Kidney (tissue), 14 donors: ENCODE measurements around the gene HEXIM2. TPM values are rescaled to one million over a fixed set of nuclear protein-coding genes. Genes with fewer than 3 reads are reported as not detected.

Experiments used
- DNase-seq, 5 donors: peaks; one replicate each; pipeline ENCODE4 v3.0.0-alpha.2; 2013 to 2020
- FAIRE-seq: peaks from 2 replicates; lab custom pipeline; 2012; peaks lifted over from hg19 to GRCh38; lab: Jason Lieb, UNC
- H3K27ac ChIP-seq, 2 donors: one replicate each; pipeline ENCODE4 v1.7.0; 2013; ENCODE audit warnings: low read depth in 2 of 2, low read length in 2 of 2, inconsistent platforms in 1 of 2
- H3K27me3 ChIP-seq: one replicate; pipeline ENCODE4 v1.7.1; 2013; ENCODE audit warnings: low read length, inconsistent platforms; ENCODE audit not compliant: control insufficient read depth, insufficient read depth
- H3K36me3 ChIP-seq, 3 donors: one replicate each; pipeline versions ENCODE4 v1.7.0 to v1.7.1; 2013; ENCODE audit warnings: low read length in 3 of 3, control low read depth in 1 of 3, inconsistent platforms in 1 of 3; ENCODE audit not compliant: insufficient read depth in 3 of 3, control insufficient read depth in 2 of 3
- H3K4me1 ChIP-seq, 3 donors: one replicate each; pipeline versions ENCODE4 v1.7.0 to v1.7.1; 2013; ENCODE audit warnings: low read length in 3 of 3, inconsistent platforms in 1 of 3, low read depth in 1 of 3; ENCODE audit not compliant: control insufficient read depth in 2 of 3, insufficient read depth in 2 of 3
- H3K4me3 ChIP-seq, 3 donors: one replicate each; pipeline versions ENCODE4 v1.7.0 to v1.8.1; 2013; ENCODE audit warnings: low read length in 3 of 3, control low read depth in 1 of 3, inconsistent platforms in 1 of 3
- H3K9ac ChIP-seq, 3 donors: one replicate each; pipeline versions ENCODE4 v1.7.0 to v1.7.1; 2013; ENCODE audit warnings: low read length in 3 of 3, control low read depth in 1 of 3, inconsistent platforms in 1 of 3
- H3K9me3 ChIP-seq, 3 donors: one replicate each; pipeline versions ENCODE4 v1.7.0 to v1.7.1; 2013; ENCODE audit warnings: low read length in 3 of 3, control low read depth in 1 of 3, inconsistent platforms in 1 of 3; ENCODE audit not compliant: control insufficient read depth in 2 of 3, insufficient read depth in 1 of 3
- intact Hi-C: fragments of 100-400 bp; cut with DNase I; formaldehyde crosslinking; loops from one replicate; pipeline ENCODE4 v1.11.1; 2022
- polyA plus RNA-seq: library from polyadenylated mRNA; stranded (reverse); fragments of 350-450 nt; fragmentation: Illumina TruSeq; extraction: RNeasy Lipid Tissue Mini Kit (QIAGEN cat#74804); gene quantifications from one replicate; pipeline ENCODE4 v1.2.3, GENCODE V29; 2014; ENCODE audit warnings: low read depth, low replicate concordance; ENCODE audit not compliant: insufficient read depth
- total RNA-seq: library from RNA; stranded (reverse); fragmentation: NEBNext Ultra II Directional; extraction: Animal tissue kit (Norgen Biotek cat#: 25700); gene quantifications from one replicate; pipeline ENCODE4 v1.2.1, GENCODE V29; 2021
- TF ChIP-seq, protein P1 (sequence below): IDR thresholded peaks from 3 replicates; pipeline ENCODE4 v1.5.1; 2012; ENCODE audit warnings: mild to moderate bottlenecking, moderate library complexity, borderline replicate concordance; ENCODE audit not compliant: insufficient read depth; ENCODE audit errors: extremely low read depth
- donor health status: control.
- donor health status: control.
- donor health status: control.
- donor health status: control.
- donor health status: control.
- donor health status: DM: yes; HTN: yes; CAD: no.
- donor health status: Normal renal cell carcinoma (clear cell type).

HEXIM2 gene
- total and polyA plus RNA-seq, 2 donors from 2014 or later = 6.2 to 29.1 TPM

DNA sequence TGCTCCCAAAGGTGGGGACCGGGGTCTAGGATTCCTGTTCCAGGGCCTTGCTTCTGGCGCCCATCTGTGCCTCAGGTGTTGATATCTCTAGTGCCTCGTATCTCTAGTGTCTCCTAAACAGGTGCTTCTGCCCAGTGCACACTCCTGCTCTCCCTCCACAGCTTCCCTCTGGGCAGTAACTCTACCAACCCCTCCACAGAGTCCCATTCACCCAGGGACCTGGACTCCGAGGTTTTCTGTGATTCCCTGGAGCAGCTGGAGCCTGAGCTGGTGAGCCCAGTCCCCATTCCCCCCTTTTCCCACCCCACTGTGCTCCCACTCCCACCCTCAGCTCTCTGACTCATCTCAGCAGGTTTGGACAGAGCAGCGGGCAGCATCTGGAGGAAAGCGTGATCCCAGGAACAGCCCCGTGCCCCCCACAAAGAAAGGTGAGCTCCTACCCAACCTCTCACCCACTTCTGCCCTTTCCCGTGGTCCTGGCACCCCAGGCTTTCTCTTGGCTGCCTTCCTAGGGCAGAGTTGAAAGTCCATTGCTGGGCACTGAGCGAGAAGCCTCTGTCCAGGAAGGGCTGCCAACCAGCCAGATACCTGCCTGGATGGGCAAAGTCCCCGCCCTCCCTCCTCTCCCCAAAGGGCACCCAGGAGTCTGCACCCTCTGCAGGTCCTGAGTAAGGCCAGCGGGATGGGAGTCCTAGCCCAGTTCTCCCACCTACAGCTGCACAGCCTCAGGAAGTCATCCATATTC, 23.9 kb upstream of the HEXIM2 start:
- Histone ChIP-seq H3K4me3 (peak overlapping the region in 1 of 3 donors; percentile 92), H3K27me3 (no peaks in the 10 kb centered on the region), H3K9ac (peak overlapping the region in 1 of 3 donors; percentile 34), H3K4me1 (peaks cover 0 to 14% (median 6%) of the 10 kb centered on the region in 3 donors), H3K36me3 (peaks cover 0 to 4% (median 0%) of the 10 kb centered on the region in 3 donors), H3K9me3 (no peaks in the 10 kb centered on the region), H3K27ac (peak overlapping the region; percentile 85 to 91)
- FAIRE-seq (no peak), DNase-seq (peak in 1 of 5 donors; percentile 63)
- intact Hi-C loops = loop anchor here (10.0 kb wide), 1 partner anchor 57 kb away; no protein-coding TSS in a partner anchor
- TF ChIP-seq, protein P1, sequence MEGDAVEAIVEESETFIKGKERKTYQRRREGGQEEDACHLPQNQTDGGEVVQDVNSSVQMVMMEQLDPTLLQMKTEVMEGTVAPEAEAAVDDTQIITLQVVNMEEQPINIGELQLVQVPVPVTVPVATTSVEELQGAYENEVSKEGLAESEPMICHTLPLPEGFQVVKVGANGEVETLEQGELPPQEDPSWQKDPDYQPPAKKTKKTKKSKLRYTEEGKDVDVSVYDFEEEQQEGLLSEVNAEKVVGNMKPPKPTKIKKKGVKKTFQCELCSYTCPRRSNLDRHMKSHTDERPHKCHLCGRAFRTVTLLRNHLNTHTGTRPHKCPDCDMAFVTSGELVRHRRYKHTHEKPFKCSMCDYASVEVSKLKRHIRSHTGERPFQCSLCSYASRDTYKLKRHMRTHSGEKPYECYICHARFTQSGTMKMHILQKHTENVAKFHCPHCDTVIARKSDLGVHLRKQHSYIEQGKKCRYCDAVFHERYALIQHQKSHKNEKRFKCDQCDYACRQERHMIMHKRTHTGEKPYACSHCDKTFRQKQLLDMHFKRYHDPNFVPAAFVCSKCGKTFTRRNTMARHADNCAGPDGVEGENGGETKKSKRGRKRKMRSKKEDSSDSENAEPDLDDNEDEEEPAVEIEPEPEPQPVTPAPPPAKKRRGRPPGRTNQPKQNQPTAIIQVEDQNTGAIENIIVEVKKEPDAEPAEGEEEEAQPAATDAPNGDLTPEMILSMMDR = no peak

DNA sequence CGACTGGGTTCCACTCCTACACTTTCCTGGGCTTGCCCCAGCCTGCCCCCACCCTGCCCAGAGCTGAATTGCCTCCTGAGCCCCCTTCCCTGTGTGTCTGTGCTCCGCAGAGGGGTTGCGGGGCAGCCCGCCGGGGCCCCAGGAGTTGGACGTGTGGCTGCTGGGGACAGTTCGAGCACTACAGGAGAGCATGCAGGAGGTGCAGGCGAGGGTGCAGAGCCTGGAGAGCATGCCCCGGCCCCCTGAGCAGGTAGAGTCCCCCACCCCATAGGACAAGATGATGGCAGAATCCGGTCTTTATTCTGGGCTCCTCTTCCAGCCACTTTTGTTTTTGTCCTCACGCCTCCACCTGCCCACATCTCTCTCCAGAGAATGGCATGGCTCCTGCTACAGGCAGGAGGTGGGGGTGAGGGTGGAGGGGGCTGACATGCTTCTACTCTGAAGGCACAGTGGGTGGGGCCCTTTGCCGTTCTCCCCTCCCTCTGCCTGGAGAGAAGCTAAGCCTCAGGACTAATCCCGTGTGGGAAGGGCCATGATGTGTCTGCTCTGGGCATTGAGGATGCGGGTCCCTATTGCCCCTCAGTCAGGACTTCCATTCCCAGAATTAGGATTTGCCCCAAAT, 22.7 kb upstream of the HEXIM2 start:
- TF ChIP-seq, protein P1 = no peak
- no peak overlapping the region for H3K27ac ChIP-seq
- no peaks in the 10 kb centered on the region for H3K9me3 ChIP-seq
- FAIRE-seq (no peak), DNase-seq (peak in 1 of 5 donors; percentile 53)
- H3K9ac ChIP-seq = no peak overlapping the region
- peaks cover 0 to 10% (median 6%) of the 10 kb centered on the region in 3 donors for H3K4me1 ChIP-seq
- H3K4me3 ChIP-seq = no peak overlapping the region
- intact Hi-C loops = loop anchor here (10.0 kb wide), 1 partner anchor 56 kb away; no protein-coding TSS in a partner anchor
- H3K36me3 ChIP-seq = peaks cover 0 to 4% (median 0%) of the 10 kb centered on the region in 3 donors
- H3K27me3 ChIP-seq = no peaks in the 10 kb centered on the region

DNA sequence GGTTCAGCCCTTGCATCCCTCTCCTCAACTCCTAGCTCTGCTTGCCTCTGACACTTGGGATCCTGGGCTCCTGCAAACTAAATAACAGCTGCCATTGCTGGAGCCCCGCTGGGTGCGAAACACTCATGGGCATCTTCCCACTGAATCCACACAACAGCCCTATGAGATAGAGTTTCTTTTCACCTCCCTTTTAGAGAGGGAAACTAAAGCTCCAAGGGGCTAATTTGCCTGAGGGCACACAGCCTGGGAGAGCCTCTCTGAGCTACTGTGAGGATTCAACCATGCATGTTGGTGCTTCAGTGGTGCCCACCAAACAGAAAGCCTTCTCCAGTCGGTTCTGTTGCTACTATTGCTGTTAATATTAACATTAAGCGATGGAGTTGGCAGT, 22.1 kb upstream of the HEXIM2 start:
- Histone ChIP-seq H3K27ac (no peak overlapping the region), H3K9me3 (no peaks in the 10 kb centered on the region), H3K4me1 (peaks cover 0 to 11% (median 6%) of the 10 kb centered on the region in 3 donors), H3K9ac (no peak overlapping the region), H3K27me3 (no peaks in the 10 kb centered on the region), H3K4me3 (no peak overlapping the region), H3K36me3 (peaks cover 0 to 4% (median 0%) of the 10 kb centered on the region in 3 donors)
- intact Hi-C loops = loop anchor here (10.0 kb wide), 1 partner anchor 55 kb away; no protein-coding TSS in a partner anchor
- FAIRE-seq = no peak
- TF ChIP-seq, protein P1 = no peak
- DNase-seq = no peak
